ENCODE data around the gene NLRP6. TPM values are rescaled to one million over a fixed set of nuclear protein-coding genes. Genes with fewer than 3 reads are reported as not detected.
"Not testable (repeated sequence)": the region's sequence is repeated elsewhere in the genome, so short reads cannot be mapped to it uniquely, and the experiment has no call there.

The NLRP6 gene
- total RNA-seq, 2 donors from 2014 or later: 1.5 to 3.2 TPM

GRCh38 chr11:315516-315994 lies 37.3 kb downstream of the NLRP6 start:
- Mint-ChIP-seq H3K36me3 (ENCODE audit: insufficient read depth in 2 of 2) (peaks cover 8 to 16% of the 10 kb centered on the region in 2 donors), H3K27me3 (ENCODE audit: low read depth) (no peaks in the 10 kb centered on the region)

GRCh38 chr11:316031-316701 lies 38.0 kb downstream of the NLRP6 start:
- Mint-ChIP-seq H3K36me3 (ENCODE audit: insufficient read depth in 2 of 2) (peaks cover 8 to 16% of the 10 kb centered on the region in 2 donors), H3K9me3 (no peaks in the 10 kb centered on the region), H3K27me3 (ENCODE audit: low read depth) (no peaks in the 10 kb centered on the region), H3K4me1 (ENCODE audit: low read depth) (peaks cover 47% of the 10 kb centered on the region), H3K27ac (peak overlapping the region; percentile 99), H3K4me3 (peak overlapping the region; percentile 82 to 89)
- peak; percentile 56 to 70 for DNase-seq
- no peak for ATAC-seq (replicated peaks in 1 of 2)

More at GRCh38 chr11:315516-315994, 37.3 kb downstream of the NLRP6 start:
- peak overlapping the region; percentile 82 for H3K27ac Mint-ChIP-seq
- H3K4me1 Mint-ChIP-seq (ENCODE audit: low read depth): peaks cover 44% of the 10 kb centered on the region
- ATAC-seq (replicated peaks in 1 of 2) (no peak), DNase-seq (no peak)
- H3K9me3 Mint-ChIP-seq: no peaks in the 10 kb centered on the region
- peak overlapping the region; percentile 89 to 92 for H3K4me3 Mint-ChIP-seq

DNA sequence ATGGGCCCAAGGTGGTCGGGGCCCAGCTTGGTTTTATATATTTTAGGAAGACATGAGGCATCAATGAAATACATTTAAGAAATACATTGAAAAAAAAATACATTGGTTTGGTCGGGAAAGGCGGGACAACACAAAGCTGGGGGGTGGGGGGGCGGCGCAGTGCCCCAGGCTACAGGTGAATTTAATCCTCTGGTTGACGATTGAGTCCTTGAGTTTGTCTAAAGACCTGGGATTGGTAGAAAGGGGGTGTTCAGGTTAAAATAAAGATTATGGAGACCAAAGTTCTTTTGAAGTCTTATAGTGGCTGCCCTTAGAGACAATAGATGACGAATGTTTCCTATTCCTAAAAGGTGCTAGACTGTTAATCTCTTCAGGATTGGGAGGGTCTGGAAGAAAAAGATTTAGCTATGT lies 38.7 kb downstream of the NLRP6 start:
- DNase-seq: no peak
- H3K9me3 Mint-ChIP-seq: no peaks in the 10 kb centered on the region
- no peak for ATAC-seq (replicated peaks in 1 of 2)
- H3K4me3 Mint-ChIP-seq: peak overlapping the region; percentile 82 to 89
- peak overlapping the region; percentile 99 for H3K27ac Mint-ChIP-seq
- peaks cover 8 to 16% of the 10 kb centered on the region in 2 donors for H3K36me3 Mint-ChIP-seq (ENCODE audit: insufficient read depth in 2 of 2)
- no peaks in the 10 kb centered on the region for H3K27me3 Mint-ChIP-seq (ENCODE audit: low read depth)
- H3K4me1 Mint-ChIP-seq (ENCODE audit: low read depth): peaks cover 44% of the 10 kb centered on the region

GRCh38 chr11:317668-318404 lies 39.6 kb downstream of the NLRP6 start:
- H3K27ac Mint-ChIP-seq: peak overlapping the region; percentile 99
- H3K4me3 Mint-ChIP-seq: peak overlapping the region; percentile 82 to 89
- peaks cover 8 to 16% of the 10 kb centered on the region in 2 donors for H3K36me3 Mint-ChIP-seq (ENCODE audit: insufficient read depth in 2 of 2)
- peak in 1 of 2 donors; percentile 2 for ATAC-seq (replicated peaks in 1 of 2)
- not testable (repeated sequence) for DNase-seq; H3K9me3 Mint-ChIP-seq; H3K27me3 Mint-ChIP-seq (ENCODE audit: low read depth)
- peaks cover 38% of the 10 kb centered on the region for H3K4me1 Mint-ChIP-seq (ENCODE audit: low read depth)

DNA sequence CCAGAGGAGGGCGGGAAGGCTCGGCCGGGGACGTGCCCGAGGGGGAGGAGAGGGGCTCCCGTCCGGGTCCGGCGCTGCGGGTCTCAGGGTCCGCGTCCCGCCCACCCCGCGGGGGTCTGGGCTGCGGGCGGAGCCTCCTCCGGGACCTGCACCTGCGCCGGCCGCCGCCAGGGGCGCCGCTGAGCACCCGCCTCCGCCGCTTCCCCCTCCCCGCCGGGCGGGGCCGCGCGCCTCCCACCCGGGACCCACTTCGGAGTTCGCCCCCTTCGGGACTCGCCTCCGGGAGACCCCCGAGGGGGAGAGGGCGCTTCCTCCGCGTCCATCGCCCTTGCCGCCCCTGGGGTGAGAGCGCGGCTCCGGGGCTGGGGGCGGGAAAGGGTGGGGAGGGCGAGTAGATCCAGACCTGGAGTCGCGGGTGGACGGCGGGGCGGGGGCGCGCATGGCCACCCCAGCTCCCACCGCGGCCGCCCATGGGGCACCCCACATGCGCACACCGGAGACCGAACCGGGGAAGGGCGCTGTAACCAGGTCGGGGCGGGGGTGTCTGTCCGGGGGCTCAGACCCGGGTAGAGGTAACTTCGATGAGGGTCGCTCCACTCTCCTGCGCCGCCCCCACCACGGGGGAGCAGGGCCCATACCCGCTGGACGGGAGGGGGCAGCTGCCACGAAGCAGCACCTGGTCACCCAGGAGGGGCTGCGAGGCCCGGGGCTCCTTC lies 40.4 kb downstream of the NLRP6 start:
- H3K4me1 Mint-ChIP-seq (ENCODE audit: low read depth): peaks cover 33% of the 10 kb centered on the region
- peak; percentile 16 to 20 for ATAC-seq (replicated peaks in 1 of 2)
- H3K27me3 Mint-ChIP-seq (ENCODE audit: low read depth); H3K27ac Mint-ChIP-seq; H3K9me3 Mint-ChIP-seq; DNase-seq: not testable (repeated sequence)
- H3K4me3 Mint-ChIP-seq: peak overlapping the region in 1 of 2 donors; percentile 82
- peaks cover 8 to 16% of the 10 kb centered on the region in 2 donors for H3K36me3 Mint-ChIP-seq (ENCODE audit: insufficient read depth in 2 of 2)

- H3K27me3 Mint-ChIP-seq (ENCODE audit: low read depth); DNase-seq; H3K9me3 Mint-ChIP-seq: not testable (repeated sequence)
- Mint-ChIP-seq H3K4me1 (ENCODE audit: low read depth) (peaks cover 40% of the 10 kb centered on the region), H3K36me3 (ENCODE audit: insufficient read depth in 2 of 2) (peaks cover 6 to 13% of the 10 kb centered on the region in 2 donors), H3K27ac (peak overlapping the region; percentile 89), H3K4me3 (peak overlapping the region; percentile 82 to 88)
- ATAC-seq (replicated peaks in 1 of 2): peak; percentile 4 to 5
These were observed 41.1 kb downstream of the NLRP6 start for GRCh38 chr11:319121-319887.

DNA sequence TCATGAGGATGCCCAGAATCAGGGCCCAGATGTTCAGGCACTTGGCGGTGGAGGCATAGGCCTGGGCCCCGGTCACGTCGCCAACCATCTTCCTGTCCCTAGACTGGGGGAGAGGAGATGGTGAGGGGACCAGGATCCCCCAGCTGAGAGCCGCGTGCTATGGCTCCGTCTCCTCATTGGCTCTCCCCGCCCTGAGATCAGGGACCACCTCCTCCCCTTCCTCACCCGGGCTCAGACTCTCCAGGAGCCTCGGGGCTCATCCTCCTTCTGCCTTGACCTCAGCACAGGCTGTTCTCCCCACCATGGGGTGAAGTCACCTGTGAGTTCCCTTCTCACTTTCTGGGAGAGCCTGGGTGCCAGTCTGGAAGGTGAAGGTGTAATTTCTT lies 41.7 kb downstream of the NLRP6 start:
- H3K27me3 Mint-ChIP-seq (ENCODE audit: low read depth); H3K9me3 Mint-ChIP-seq; DNase-seq: not testable (repeated sequence)
- peak in 1 of 2 donors; percentile 14 for ATAC-seq (replicated peaks in 1 of 2)
- Mint-ChIP-seq H3K4me3 (peak overlapping the region; percentile 82 to 88), H3K4me1 (ENCODE audit: low read depth) (peaks cover 46% of the 10 kb centered on the region), H3K27ac (peak overlapping the region; percentile 89), H3K36me3 (ENCODE audit: insufficient read depth in 2 of 2) (peaks cover 6 to 10% of the 10 kb centered on the region in 2 donors)

DNA sequence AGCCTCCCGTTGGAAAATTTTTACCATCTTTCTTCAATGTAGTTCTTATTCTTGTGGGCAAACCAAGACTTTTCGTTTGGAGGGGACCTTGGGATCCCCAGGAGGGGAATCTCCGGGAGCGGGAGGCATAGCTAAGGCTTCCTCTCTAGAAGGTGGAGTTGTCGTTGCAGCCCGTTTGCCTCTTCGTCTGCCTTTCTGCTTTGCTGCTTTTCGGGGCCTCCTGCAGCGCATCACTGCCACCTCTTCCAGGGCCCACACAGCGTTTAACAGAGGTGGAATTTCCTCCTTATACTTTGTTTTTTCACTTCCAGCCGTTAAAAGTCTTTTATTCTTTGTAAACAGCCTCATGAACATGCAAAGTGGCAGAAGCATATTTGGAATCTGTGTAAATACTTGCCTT lies 45.9 kb downstream of the NLRP6 start:
- peak overlapping the region; percentile 84 for H3K27ac Mint-ChIP-seq
- peak overlapping the region; percentile 26 to 55 for H3K4me3 Mint-ChIP-seq
- peaks cover 66% of the 10 kb centered on the region for H3K4me1 Mint-ChIP-seq (ENCODE audit: low read depth)
- peaks cover 2 to 5% of the 10 kb centered on the region in 2 donors for H3K36me3 Mint-ChIP-seq (ENCODE audit: insufficient read depth in 2 of 2)
- no peaks in the 10 kb centered on the region for H3K9me3 Mint-ChIP-seq
- DNase-seq (no peak), ATAC-seq (replicated peaks in 1 of 2) (no peak)
- no peaks in the 10 kb centered on the region for H3K27me3 Mint-ChIP-seq (ENCODE audit: low read depth)

GRCh38 chr11:324593-325517 lies 46.6 kb downstream of the NLRP6 start:
- not testable (repeated sequence) for ATAC-seq (replicated peaks in 1 of 2); H3K36me3 Mint-ChIP-seq (ENCODE audit: insufficient read depth in 2 of 2); H3K9me3 Mint-ChIP-seq; DNase-seq; H3K27me3 Mint-ChIP-seq (ENCODE audit: low read depth)
- Mint-ChIP-seq H3K4me1 (ENCODE audit: low read depth) (peaks cover 68% of the 10 kb centered on the region), H3K27ac (peak overlapping the region; percentile 84), H3K4me3 (peak overlapping the region; percentile 26 to 55)

DNA sequence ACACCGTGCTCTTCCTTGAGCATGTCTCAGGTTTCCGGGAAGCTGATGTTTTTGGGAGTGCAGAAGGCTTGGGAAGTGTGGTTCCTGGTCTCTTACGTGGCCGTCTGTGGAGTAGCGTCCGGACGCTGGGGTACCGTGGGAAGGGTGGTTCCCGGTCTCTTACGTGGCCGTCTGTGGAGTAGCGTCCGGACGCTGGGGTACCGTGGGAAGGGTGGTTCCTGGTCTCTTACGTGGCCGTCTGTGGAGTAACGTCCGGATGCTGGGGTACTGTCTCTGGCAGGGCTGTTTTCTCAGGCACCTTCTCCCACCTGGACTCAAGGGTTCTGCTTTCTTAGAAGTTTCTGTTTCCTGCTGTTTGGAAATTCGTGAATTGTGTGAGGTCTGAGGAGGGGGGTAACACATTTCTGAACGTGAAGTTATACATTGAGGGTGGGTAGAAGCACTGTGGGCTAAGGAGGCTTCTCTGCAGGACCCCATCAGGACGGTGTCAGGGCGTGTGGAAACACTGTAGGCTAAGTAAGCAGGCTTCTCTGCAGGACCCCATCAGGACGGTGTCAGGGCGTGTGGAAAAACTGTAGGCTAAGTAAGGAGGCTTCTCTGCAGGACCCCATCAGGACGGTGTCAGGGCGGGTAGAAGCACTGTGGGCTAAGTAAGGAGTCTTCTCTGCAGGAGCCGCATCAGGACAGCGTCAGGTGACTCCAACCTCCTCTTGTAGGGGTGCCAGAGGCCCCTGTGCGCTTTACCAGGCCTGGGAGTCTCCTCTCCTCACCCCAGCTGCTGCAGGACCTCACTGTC lies 47.8 kb downstream of the NLRP6 start:
- ATAC-seq (replicated peaks in 1 of 2) (no peak), DNase-seq (no peak)
- peaks cover 0 to 2% of the 10 kb centered on the region in 2 donors for H3K36me3 Mint-ChIP-seq (ENCODE audit: insufficient read depth in 2 of 2)
- peak overlapping the region; percentile 86 to 89 for H3K4me3 Mint-ChIP-seq
- peaks cover 70% of the 10 kb centered on the region for H3K4me1 Mint-ChIP-seq (ENCODE audit: low read depth)
- peak overlapping the region; percentile 94 for H3K27ac Mint-ChIP-seq
- no peaks in the 10 kb centered on the region for H3K27me3 Mint-ChIP-seq (ENCODE audit: low read depth)
- H3K9me3 Mint-ChIP-seq: no peaks in the 10 kb centered on the region

DNA sequence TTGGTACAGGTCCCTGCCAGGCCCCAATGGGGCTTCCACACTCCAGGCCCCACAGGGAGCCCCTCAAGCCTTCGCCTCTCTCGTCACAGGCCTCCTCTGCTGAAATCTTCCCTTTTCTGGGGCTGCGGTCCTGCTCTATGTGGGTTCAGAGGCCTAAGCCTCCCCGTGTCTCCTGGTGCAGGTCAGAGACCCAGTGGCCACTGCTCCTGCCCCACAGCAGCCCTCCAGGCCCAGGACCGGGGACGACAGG lies 48.3 kb downstream of the NLRP6 start:
- ATAC-seq (replicated peaks in 1 of 2) (no peak), DNase-seq (no peak)
- Mint-ChIP-seq H3K27ac (peak overlapping the region; percentile 94), H3K27me3 (ENCODE audit: low read depth) (no peaks in the 10 kb centered on the region), H3K9me3 (no peaks in the 10 kb centered on the region), H3K4me1 (ENCODE audit: low read depth) (peaks cover 76% of the 10 kb centered on the region), H3K4me3 (peak overlapping the region; percentile 86 to 89), H3K36me3 (ENCODE audit: insufficient read depth in 2 of 2) (peaks cover 0 to 2% of the 10 kb centered on the region in 2 donors)
